GM19467 (cell line): ENCODE measurements around the gene REXO2.

Source experiments
- ATAC-seq: cut with Tn5 transposase; IDR thresholded peaks from one replicate; pipeline ENCODE4 v1.9.1; 2021; ENCODE audit warnings: mild to moderate bottlenecking, moderate library complexity; ENCODE audit not compliant: unreplicated experiment

REXO2 gene

DNA sequence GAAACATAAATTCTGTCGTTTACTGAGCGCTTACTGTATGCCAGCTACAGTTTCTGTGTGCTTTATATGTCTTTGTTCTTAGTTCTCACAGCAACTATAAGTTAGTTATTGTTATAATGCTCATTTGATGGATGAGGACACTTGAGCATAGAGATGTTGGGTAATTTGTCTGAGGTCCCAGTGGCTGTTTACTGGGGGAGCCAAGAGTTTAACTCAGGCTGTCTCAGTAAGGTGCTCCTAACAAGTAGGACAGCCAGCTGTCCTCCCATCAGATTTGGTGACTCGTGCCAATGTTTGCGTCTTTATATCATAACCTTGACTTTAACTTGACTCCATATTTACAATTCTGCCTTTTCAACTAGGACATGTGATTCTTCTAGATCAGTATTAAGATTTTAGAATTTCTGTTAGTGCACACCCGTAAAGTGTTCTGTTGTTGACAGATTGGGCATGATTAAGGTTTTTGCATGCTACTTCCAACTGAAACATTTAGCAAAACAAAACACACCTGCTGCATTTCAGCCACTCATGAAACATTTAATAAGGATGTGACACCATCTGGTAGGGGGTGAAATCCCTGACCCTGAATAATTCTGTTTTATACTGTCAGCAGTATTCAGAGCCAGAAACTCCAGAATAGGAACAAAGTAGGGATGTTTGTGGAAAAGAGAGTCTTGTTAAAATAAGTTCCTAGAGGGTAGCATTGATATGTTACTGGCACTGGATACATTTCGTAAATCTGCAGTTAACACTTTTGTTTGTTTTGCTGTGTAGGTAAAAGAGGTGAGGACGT lies 1.9 kb downstream of the REXO2 start:
- no peak for ATAC-seq

GRCh38 chr11:114441921-114442320 lies 2.7 kb downstream of the REXO2 start:
- no peak for ATAC-seq

GRCh38 chr11:114442536-114442935 lies 3.3 kb downstream of the REXO2 start:
- ATAC-seq: no peak

- ATAC-seq: no peak
These were observed 8.2 kb downstream of the REXO2 start for GRCh38 chr11:114447444-114447843.

DNA sequence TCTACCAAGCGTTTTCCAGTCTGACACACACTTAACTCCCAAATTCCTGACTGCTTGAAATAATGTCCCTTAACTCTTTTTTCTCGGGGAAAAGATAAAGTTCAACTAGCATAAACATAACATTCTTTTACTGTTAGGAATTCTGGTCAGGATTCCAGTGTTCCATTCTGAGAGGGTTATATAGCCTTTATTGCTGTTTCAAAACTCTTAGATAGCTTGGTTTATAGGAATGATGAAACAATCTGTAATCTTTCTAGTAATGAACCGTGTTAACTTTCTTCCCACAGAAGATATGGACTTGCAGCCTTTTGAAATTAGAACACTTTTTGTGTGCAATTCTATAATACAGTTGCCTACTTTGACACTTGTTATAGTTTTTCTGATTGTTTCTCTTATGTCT lies 8.6 kb downstream of the REXO2 start:
- no peak for ATAC-seq

- ATAC-seq: no peak
These were observed 9.6 kb downstream of the REXO2 start for GRCh38 chr11:114448749-114449482.

DNA sequence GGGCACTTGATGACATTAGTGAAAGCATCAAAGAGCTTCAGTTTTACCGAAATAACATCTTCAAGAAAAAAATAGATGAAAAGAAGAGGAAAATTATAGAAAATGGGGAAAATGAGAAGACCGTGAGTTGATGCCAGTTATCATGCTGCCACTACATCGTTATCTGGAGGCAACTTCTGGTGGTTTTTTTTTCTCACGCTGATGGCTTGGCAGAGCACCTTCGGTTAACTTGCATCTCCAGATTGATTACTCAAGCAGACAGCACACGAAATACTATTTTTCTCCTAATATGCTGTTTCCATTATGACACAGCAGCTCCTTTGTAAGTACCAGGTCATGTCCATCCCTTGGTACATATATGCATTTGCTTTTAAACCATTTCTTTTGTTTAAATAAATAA lies 10.6 kb downstream of the REXO2 start:
- no peak for ATAC-seq

DNA sequence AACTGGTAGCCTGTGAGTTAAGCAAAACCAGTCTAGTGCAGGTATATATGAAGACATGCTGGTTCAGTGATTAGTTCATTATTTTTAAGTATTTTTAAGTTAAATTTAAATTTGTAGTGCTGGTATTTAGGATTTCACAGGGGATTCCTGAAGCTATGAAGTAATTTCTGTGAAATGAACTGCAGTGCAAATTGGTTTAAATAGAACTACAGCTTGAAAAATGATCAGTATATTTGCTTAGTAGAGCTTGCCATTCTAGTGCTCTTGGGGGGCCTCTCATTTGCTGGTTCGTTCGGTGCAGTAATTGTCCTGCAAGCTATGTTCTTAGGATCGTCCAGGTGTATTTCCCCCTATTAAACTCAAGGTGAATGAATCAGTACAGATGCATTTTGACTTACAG lies 13.1 kb downstream of the REXO2 start:
- ATAC-seq: no peak

DNA sequence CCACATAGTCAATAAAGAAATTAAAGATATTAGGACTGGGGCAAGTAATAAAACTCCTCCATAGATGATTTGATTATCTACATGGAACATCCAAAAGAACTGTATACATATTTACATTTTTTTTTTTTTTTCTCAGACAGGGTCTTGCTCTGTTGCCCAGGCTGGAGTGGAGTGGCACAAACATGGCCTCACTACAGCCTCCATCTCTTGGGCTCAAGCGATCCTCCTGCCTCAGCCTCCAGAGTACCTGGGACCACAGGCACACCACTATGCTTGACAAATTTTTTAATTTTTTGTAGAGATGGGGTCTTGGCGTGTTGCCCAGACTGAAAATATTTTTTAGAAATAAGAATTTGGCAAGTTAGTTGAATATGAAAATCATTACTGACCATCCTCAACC lies 24.7 kb downstream of the REXO2 start:
- no peak for ATAC-seq

GRCh38 chr11:114466742-114467141 lies 27.5 kb downstream of the REXO2 start:
- no peak for ATAC-seq

- no peak for ATAC-seq
These were observed 33.4 kb downstream of the REXO2 start for GRCh38 chr11:114472661-114473060.

GRCh38 chr11:114478001-114478410 lies 38.7 kb downstream of the REXO2 start:
- no peak for ATAC-seq

GRCh38 chr11:114478768-114479167 lies 39.5 kb downstream of the REXO2 start:
- ATAC-seq: no peak

DNA sequence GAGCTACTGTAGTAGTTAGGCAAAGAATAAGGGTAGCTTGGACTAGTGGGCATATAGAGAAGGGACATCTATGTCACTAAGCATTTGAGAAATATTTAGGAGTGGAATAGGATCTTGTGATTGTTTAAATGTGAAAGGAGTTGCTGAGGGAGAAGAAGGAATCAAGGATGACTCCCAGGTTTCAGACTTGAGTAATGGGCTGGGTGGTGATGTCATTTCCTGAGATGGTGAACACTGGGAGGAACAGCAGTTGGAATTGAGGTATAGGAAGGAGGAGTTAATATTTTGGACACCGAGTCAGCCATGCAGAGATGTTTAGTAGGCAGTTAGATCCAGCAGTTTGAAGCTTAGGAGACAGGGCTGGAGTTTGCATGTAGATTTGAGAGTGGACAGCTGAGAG lies 40.1 kb downstream of the REXO2 start:
- ATAC-seq: no peak

DNA sequence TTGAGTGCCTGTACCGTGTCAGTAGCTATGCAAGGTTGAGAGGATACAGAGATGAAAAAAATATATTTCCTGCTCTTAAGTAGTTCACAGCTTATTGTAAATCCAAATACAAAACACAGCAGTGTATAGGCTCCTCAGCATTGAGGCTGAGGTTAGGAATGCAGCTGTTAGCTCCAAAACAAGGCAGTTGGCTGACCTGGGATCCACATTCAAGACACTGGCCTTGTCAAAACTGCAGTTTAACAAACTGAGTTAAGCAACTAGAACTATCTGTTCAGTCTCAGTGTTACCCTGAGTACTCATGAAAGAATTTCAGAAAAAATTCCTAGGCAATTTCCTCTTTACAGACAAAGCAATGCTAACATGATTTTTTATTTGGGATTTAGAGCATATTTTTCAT lies 42.8 kb downstream of the REXO2 start:
- no peak for ATAC-seq

- ATAC-seq: no peak
These were observed 44.7 kb downstream of the REXO2 start for GRCh38 chr11:114483929-114484328.

- no peak for ATAC-seq
These were observed 57.6 kb downstream of the REXO2 start for GRCh38 chr11:114496915-114497314.

- no peak for ATAC-seq
These were observed 60.5 kb downstream of the REXO2 start for GRCh38 chr11:114499756-114500155.
